ENCODE measurements around the gene S100A3. TPM values are rescaled to one million over a fixed set of nuclear protein-coding genes. Genes with fewer than 3 reads are reported as not detected.
A peak's percentile ranks its signal among the peaks of the same experiment; 100 is the strongest.

Gene S100A3
- total and polyA plus RNA-seq, 2 of the 13 experiments (the other 11 are each of a cell fraction or from before 2014, with no cell fraction given) = 2.5 to 4.5 TPM

DNA sequence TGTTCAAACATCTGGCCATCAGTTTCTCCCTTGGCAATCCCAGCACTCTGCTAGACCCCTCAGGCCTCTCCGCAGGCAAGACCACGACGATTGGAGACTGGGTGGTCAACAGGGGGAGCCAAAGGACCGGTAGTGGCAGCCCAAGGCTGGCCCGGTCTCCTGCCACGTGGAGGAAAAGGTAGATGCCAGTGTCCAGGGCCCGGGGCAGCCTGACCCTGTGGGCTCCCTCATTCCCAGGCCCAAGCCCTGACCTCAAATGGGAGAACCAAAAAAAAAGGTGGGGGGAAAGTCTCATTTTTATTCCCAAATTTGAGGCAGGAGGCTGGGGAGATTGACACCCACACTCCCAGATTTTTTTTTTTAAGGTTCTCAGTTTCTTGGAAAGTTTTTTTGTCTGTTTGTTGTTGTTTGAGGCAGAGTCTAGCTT lies 38.1 kb downstream of the S100A3 start (continued):
- TF ChIP-seq, protein P1, sequence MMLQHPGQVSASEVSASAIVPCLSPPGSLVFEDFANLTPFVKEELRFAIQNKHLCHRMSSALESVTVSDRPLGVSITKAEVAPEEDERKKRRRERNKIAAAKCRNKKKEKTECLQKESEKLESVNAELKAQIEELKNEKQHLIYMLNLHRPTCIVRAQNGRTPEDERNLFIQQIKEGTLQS (CRISPR knock-in tag; IDR thresholded peaks at IDR 0.05) = no peak
- TF ChIP-seq U2AF1 (optimal IDR thresholded peaks at IDR 0.05; ENCODE audit: low read depth, low read length) (no peak), TSC22D2 (CRISPR knock-in tag; IDR thresholded peaks at IDR 0.05; ENCODE audit: borderline replicate concordance) (0 out of 2 replicates have a peak, but pooled peaks have one; percentile 37), CENPT (CRISPR knock-in tag; IDR thresholded peaks at IDR 0.05; ENCODE audit: low read depth) (no peak), PAWR (CRISPR knock-in tag; IDR thresholded peaks at IDR 0.05; ENCODE audit: borderline replicate concordance) (no peak), ZNF343 (CRISPR knock-in tag; IDR thresholded peaks at IDR 0.05) (no peak), HCFC1 (IDR thresholded peaks at IDR 0.05; ENCODE audit: low read depth, low read length) (no peak), SKI (IDR thresholded peaks at IDR 0.05; ENCODE audit: partially characterized antibody) (no peak), GTF3A (CRISPR knock-in tag; conservative IDR thresholded peaks at IDR 0.05) (no peak), RBM22 (optimal IDR thresholded peaks at IDR 0.05; ENCODE audit: low read length) (no peak), MAZ (IDR thresholded peaks at IDR 0.05; ENCODE audit: borderline replicate concordance, low read depth, low read length) (no peak), MAZ (CRISPR knock-in tag; IDR thresholded peaks at IDR 0.05; ENCODE audit: low read depth) (0 out of 2 replicates have a peak, but pooled peaks have one; percentile 30), SRY (CRISPR knock-in tag; IDR thresholded peaks at IDR 0.05) (no peak), ZNF329 (CRISPR knock-in tag; IDR thresholded peaks at IDR 0.05; ENCODE audit: low read depth) (no peak)
- TF ChIP-seq, protein P2, sequence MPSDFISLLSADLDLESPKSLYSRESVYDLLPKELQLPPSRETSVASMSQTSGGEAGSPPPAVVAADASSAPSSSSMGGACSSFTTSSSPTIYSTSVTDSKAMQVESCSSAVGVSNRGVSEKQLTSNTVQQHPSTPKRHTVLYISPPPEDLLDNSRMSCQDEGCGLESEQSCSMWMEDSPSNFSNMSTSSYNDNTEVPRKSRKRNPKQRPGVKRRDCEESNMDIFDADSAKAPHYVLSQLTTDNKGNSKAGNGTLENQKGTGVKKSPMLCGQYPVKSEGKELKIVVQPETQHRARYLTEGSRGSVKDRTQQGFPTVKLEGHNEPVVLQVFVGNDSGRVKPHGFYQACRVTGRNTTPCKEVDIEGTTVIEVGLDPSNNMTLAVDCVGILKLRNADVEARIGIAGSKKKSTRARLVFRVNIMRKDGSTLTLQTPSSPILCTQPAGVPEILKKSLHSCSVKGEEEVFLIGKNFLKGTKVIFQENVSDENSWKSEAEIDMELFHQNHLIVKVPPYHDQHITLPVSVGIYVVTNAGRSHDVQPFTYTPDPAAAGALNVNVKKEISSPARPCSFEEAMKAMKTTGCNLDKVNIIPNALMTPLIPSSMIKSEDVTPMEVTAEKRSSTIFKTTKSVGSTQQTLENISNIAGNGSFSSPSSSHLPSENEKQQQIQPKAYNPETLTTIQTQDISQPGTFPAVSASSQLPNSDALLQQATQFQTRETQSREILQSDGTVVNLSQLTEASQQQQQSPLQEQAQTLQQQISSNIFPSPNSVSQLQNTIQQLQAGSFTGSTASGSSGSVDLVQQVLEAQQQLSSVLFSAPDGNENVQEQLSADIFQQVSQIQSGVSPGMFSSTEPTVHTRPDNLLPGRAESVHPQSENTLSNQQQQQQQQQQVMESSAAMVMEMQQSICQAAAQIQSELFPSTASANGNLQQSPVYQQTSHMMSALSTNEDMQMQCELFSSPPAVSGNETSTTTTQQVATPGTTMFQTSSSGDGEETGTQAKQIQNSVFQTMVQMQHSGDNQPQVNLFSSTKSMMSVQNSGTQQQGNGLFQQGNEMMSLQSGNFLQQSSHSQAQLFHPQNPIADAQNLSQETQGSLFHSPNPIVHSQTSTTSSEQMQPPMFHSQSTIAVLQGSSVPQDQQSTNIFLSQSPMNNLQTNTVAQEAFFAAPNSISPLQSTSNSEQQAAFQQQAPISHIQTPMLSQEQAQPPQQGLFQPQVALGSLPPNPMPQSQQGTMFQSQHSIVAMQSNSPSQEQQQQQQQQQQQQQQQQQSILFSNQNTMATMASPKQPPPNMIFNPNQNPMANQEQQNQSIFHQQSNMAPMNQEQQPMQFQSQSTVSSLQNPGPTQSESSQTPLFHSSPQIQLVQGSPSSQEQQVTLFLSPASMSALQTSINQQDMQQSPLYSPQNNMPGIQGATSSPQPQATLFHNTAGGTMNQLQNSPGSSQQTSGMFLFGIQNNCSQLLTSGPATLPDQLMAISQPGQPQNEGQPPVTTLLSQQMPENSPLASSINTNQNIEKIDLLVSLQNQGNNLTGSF (CRISPR knock-in tag; IDR thresholded peaks at IDR 0.05) = no peak
- TF ChIP-seq, protein P3, sequence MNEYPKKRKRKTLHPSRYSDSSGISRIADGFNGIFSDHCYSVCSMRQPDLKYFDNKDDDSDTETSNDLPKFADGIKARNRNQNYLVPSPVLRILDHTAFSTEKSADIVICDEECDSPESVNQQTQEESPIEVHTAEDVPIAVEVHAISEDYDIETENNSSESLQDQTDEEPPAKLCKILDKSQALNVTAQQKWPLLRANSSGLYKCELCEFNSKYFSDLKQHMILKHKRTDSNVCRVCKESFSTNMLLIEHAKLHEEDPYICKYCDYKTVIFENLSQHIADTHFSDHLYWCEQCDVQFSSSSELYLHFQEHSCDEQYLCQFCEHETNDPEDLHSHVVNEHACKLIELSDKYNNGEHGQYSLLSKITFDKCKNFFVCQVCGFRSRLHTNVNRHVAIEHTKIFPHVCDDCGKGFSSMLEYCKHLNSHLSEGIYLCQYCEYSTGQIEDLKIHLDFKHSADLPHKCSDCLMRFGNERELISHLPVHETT (CRISPR knock-in tag; conservative IDR thresholded peaks at IDR 0.05) = no peak
- TF ChIP-seq, protein P4, sequence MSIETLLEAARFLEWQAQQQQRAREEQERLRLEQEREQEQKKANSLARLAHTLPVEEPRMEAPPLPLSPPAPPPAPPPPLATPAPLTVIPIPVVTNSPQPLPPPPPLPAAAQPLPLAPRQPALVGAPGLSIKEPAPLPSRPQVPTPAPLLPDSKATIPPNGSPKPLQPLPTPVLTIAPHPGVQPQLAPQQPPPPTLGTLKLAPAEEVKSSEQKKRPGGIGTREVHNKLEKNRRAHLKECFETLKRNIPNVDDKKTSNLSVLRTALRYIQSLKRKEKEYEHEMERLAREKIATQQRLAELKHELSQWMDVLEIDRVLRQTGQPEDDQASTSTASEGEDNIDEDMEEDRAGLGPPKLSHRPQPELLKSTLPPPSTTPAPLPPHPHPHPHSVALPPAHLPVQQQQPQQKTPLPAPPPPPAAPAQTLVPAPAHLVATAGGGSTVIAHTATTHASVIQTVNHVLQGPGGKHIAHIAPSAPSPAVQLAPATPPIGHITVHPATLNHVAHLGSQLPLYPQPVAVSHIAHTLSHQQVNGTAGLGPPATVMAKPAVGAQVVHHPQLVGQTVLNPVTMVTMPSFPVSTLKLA (IDR thresholded peaks at IDR 0.05) = peak; percentile 54
- TF ChIP-seq, protein P5, sequence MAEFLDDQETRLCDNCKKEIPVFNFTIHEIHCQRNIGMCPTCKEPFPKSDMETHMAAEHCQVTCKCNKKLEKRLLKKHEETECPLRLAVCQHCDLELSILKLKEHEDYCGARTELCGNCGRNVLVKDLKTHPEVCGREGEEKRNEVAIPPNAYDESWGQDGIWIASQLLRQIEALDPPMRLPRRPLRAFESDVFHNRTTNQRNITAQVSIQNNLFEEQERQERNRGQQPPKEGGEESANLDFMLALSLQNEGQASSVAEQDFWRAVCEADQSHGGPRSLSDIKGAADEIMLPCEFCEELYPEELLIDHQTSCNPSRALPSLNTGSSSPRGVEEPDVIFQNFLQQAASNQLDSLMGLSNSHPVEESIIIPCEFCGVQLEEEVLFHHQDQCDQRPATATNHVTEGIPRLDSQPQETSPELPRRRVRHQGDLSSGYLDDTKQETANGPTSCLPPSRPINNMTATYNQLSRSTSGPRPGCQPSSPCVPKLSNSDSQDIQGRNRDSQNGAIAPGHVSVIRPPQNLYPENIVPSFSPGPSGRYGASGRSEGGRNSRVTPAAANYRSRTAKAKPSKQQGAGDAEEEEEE (CRISPR knock-in tag; IDR thresholded peaks at IDR 0.05; ENCODE audit: borderline replicate concordance) = no peak
- TF ChIP-seq, protein P6, sequence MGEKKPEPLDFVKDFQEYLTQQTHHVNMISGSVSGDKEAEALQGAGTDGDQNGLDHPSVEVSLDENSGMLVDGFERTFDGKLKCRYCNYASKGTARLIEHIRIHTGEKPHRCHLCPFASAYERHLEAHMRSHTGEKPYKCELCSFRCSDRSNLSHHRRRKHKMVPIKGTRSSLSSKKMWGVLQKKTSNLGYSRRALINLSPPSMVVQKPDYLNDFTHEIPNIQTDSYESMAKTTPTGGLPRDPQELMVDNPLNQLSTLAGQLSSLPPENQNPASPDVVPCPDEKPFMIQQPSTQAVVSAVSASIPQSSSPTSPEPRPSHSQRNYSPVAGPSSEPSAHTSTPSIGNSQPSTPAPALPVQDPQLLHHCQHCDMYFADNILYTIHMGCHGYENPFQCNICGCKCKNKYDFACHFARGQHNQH (CRISPR knock-in tag; IDR thresholded peaks at IDR 0.05) = 0 out of 2 replicates have a peak, but pooled peaks have one; percentile 44

Data from HepG2 (cell line).